Measurements from ENCODE around the gene MED9. TPM values are rescaled to one million over a fixed set of nuclear protein-coding genes. Genes with fewer than 3 reads are reported as not detected.
"Not testable (repeated sequence)": the region's sequence is repeated elsewhere in the genome, so short reads cannot be mapped to it uniquely, and the experiment has no call there.

The MED9 gene
- total and polyA plus RNA-seq, 4 donors, result 10.8 to 15.4 (median 13.3) TPM

- ATAC-seq (ENCODE audit: insufficient read depth, low FRiP score) (no peak), DNase-seq (no peak)
- TF ChIP-seq CTCF (IDR thresholded peaks at IDR 0.05; ENCODE audit: control extremely low read depth, extremely low read depth), result no peak
- 79 to 82% methylated on average over 15 of the region's 15 CpGs for WGBS, 2 donors
- Histone ChIP-seq H3K9ac (ENCODE audit: insufficient read depth in 1 of 2, low read length in 2 of 2) (no peak overlapping the region), H3K36me3 (ENCODE audit: control insufficient read depth in 4 of 4, insufficient read depth in 4 of 4, low read length in 4 of 4) (no peaks in the 10 kb centered on the region), H3K4me3 (no peak overlapping the region), H3K4me1 (ENCODE audit: control insufficient read depth in 5 of 5, insufficient read depth in 5 of 5, low read length in 5 of 5) (no peaks in the 10 kb centered on the region), H3K9me3 (ENCODE audit: control insufficient read depth in 4 of 4, insufficient read depth in 3 of 4, low read length in 3 of 4) (peaks cover 0 to 6% (median 2%) of the 10 kb centered on the region in 4 donors), H3K27ac (ENCODE audit: low read depth in 1 of 2, low read length in 1 of 2) (no peak overlapping the region), H3K27me3 (ENCODE audit: control insufficient read depth in 3 of 3, insufficient read depth in 3 of 3, low read length in 2 of 3) (peaks cover 0 to 9% (median 2%) of the 10 kb centered on the region in 3 donors)
Measured at GRCh38 chr17:17462048-17462824, 14.6 kb upstream of the MED9 start.

GRCh38 chr17:17463821-17464220 is 13.0 kb upstream of the MED9 start:
- DNase-seq, result no peak
- WGBS, 2 donors, result 84 to 90% methylated on average over 6 of the region's 6 CpGs
- peaks cover 0 to 6% (median 2%) of the 10 kb centered on the region in 4 donors for H3K9me3 ChIP-seq (ENCODE audit: control insufficient read depth in 4 of 4, insufficient read depth in 3 of 4, low read length in 3 of 4)
- peaks cover 0 to 9% (median 2%) of the 10 kb centered on the region in 3 donors for H3K27me3 ChIP-seq (ENCODE audit: control insufficient read depth in 3 of 3, insufficient read depth in 3 of 3, low read length in 2 of 3)
- no peak for ATAC-seq (ENCODE audit: insufficient read depth, low FRiP score)
- no peaks in the 10 kb centered on the region for H3K4me1 ChIP-seq (ENCODE audit: control insufficient read depth in 5 of 5, insufficient read depth in 5 of 5, low read length in 5 of 5)
- H3K4me3 ChIP-seq, result no peak overlapping the region
- no peak overlapping the region for H3K27ac ChIP-seq (ENCODE audit: low read depth in 1 of 2, low read length in 1 of 2)
- no peak overlapping the region for H3K9ac ChIP-seq (ENCODE audit: insufficient read depth in 1 of 2, low read length in 2 of 2)
- TF ChIP-seq CTCF (IDR thresholded peaks at IDR 0.05; ENCODE audit: control extremely low read depth, extremely low read depth), result no peak
- H3K36me3 ChIP-seq (ENCODE audit: control insufficient read depth in 4 of 4, insufficient read depth in 4 of 4, low read length in 4 of 4), result no peaks in the 10 kb centered on the region

DNA sequence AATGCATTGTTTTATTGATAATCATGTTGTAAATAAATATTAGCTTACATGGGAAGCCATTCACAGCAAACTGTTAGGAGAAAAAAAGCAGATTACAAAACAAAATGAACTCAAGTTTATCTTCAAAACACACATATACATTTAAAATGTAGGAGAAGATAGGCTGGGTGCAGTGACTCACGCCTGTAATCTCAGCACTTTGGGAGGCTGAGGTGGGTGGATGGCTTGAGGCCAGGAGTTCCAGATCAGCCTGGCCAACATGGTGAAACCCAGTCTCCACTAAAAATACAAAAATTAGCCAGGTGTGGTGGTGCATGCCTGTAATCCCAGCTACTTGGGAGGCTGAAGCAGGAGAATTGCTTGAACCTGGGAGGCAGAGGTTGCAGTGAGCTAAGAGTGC is 10.9 kb upstream of the MED9 start:
- not testable (repeated sequence) for H3K9ac ChIP-seq (ENCODE audit: insufficient read depth in 1 of 2, low read length in 2 of 2); H3K27ac ChIP-seq (ENCODE audit: low read depth in 1 of 2, low read length in 1 of 2); H3K36me3 ChIP-seq (ENCODE audit: control insufficient read depth in 4 of 4, insufficient read depth in 4 of 4, low read length in 4 of 4); ATAC-seq (ENCODE audit: insufficient read depth, low FRiP score); H3K4me3 ChIP-seq; H3K9me3 ChIP-seq (ENCODE audit: control insufficient read depth in 4 of 4, insufficient read depth in 3 of 4, low read length in 3 of 4); DNase-seq; H3K4me1 ChIP-seq (ENCODE audit: control insufficient read depth in 5 of 5, insufficient read depth in 5 of 5, low read length in 5 of 5)
- peaks cover 0 to 14% (median 2%) of the 10 kb centered on the region in 3 donors for H3K27me3 ChIP-seq (ENCODE audit: control insufficient read depth in 3 of 3, insufficient read depth in 3 of 3, low read length in 2 of 3)
- 58 to 83% methylated on average over 1 of the region's 1 CpG for WGBS, 2 donors

DNA sequence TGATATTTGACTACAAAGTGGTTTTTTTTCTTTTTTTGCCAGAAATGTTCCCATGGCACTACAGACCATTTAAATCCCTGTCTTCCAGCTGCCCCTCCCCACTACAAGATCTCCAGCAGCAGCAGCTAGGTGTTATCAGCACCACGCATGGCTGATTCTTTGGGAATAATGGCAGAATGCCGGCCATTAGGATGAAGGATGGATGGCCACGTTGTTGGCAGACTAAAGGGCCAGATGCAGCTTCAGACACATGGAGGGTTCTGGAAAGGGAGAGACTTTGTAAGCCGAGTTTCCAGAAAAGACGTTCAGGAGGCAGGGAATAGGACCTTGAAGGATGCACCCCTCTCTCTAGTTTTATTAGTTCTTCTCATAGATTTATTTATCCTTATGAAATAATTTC is 10.3 kb upstream of the MED9 start:
- no peak for ATAC-seq (ENCODE audit: insufficient read depth, low FRiP score)
- WGBS, 2 donors, result 65 to 67% methylated on average over 5 of the region's 5 CpGs
- no peak for TF ChIP-seq CTCF (IDR thresholded peaks at IDR 0.05; ENCODE audit: control extremely low read depth, extremely low read depth)

More for the DNA sequence above, 10.3 kb upstream of the MED9 start:
- Histone ChIP-seq H3K27ac (ENCODE audit: low read depth in 1 of 2, low read length in 1 of 2) (no peak overlapping the region), H3K9ac (ENCODE audit: insufficient read depth in 1 of 2, low read length in 2 of 2) (no peak overlapping the region), H3K27me3 (ENCODE audit: control insufficient read depth in 3 of 3, insufficient read depth in 3 of 3, low read length in 2 of 3) (peaks cover 0 to 16% (median 2%) of the 10 kb centered on the region in 3 donors), H3K36me3 (ENCODE audit: control insufficient read depth in 4 of 4, insufficient read depth in 4 of 4, low read length in 4 of 4) (no peaks in the 10 kb centered on the region), H3K4me3 (no peak overlapping the region), H3K9me3 (ENCODE audit: control insufficient read depth in 4 of 4, insufficient read depth in 3 of 4, low read length in 3 of 4) (peaks cover 0 to 2% (median 0%) of the 10 kb centered on the region in 4 donors), H3K4me1 (ENCODE audit: control insufficient read depth in 5 of 5, insufficient read depth in 5 of 5, low read length in 5 of 5) (no peaks in the 10 kb centered on the region)
- DNase-seq, result no peak
